PC-9 (cell line): ENCODE measurements around the gene TENM4. TPM values are rescaled to one million over a fixed set of nuclear protein-coding genes. Genes with fewer than 3 reads are reported as not detected.

ENCODE experiments used
- BruUV-seq: library from RNA; stranded (reverse); fragments of 400-500 nt; replicated peaks from 2 replicates; lab custom pipeline; 2021; lab: Mats Ljungman, UMichigan
- CTCF ChIA-PET: fragments of 300-600 bp; sonication (Branson Sonifier 250); formaldehyde crosslinking; loops from one replicate; lab custom pipeline; 2022; ENCODE audit warnings: antibody characterized with exemption; lab: Charles Lee
- POLR2A ChIA-PET: fragments of 300-600 bp; sonication (Branson Sonifier 250); formaldehyde crosslinking; loops from one replicate; lab custom pipeline; 2022; ENCODE audit warnings: antibody characterized with exemption; ENCODE audit not compliant: unreplicated experiment; lab: Charles Lee
- DNase-seq, 2 experiments: peaks; one replicate each; pipeline versions ENCODE4 v3.0.0 to v3.0.0-alpha.2; 2015 to 2022; ENCODE audit warnings: mixed read lengths in 1 of 2
- H2AFZ ChIP-seq: fragments of 200-600 bp; sonication (generic); 2 replicates; pipeline ENCODE4 v1.8.1; 2017; ENCODE audit warnings: antibody characterized with exemption
- H3F3A ChIP-seq: fragments of 200-600 bp; sonication (generic); 2 replicates; pipeline ENCODE4 v1.8.1; 2017; ENCODE audit warnings: antibody characterized with exemption, mild to moderate bottlenecking, low read depth; ENCODE audit not compliant: insufficient read depth
- H3K27ac ChIP-seq: fragments of 200-600 bp; sonication (generic); 2 replicates; pipeline ENCODE4 v1.6.1; 2016; ENCODE audit warnings: mixed run types
- H3K27me3 ChIP-seq: fragments of 200-600 bp; sonication (generic); 2 replicates; pipeline ENCODE4 v1.6.1; 2016; ENCODE audit warnings: low read depth, mixed run types; ENCODE audit not compliant: insufficient read depth
- H3K36me3 ChIP-seq: fragments of 200-600 bp; sonication (generic); 2 replicates; pipeline ENCODE4 v1.6.1; 2016; ENCODE audit warnings: low read depth, mixed run types
- H3K4me1 ChIP-seq: fragments of 200-600 bp; sonication (generic); replicated peaks from 2 replicates; pipeline ENCODE4 v1.6.1; 2016; ENCODE audit warnings: mixed run types; ENCODE audit not compliant: insufficient read depth
- H3K4me2 ChIP-seq: fragments of 200-600 bp; sonication (generic); 2 replicates; pipeline ENCODE4 v1.6.1; 2017; ENCODE audit warnings: mixed run types
- H3K4me3 ChIP-seq: fragments of 200-600 bp; sonication (generic); 2 replicates; pipeline ENCODE4 v1.6.1; 2016; ENCODE audit warnings: mixed run types
- H3K79me2 ChIP-seq: fragments of 200-600 bp; sonication (generic); 2 replicates; pipeline ENCODE4 v1.6.1; 2017; ENCODE audit warnings: low read depth, mixed run types
- H3K9me2 ChIP-seq: fragments of 200-600 bp; sonication (generic); 2 replicates; pipeline ENCODE4 v1.8.1; 2017; ENCODE audit warnings: mild to moderate bottlenecking; ENCODE audit not compliant: insufficient read depth
- H3K9me3 ChIP-seq: fragments of 200-600 bp; sonication (generic); 2 replicates; pipeline ENCODE4 v1.8.1; 2016; ENCODE audit warnings: low read depth; ENCODE audit not compliant: insufficient read depth
- H4K20me1 ChIP-seq: fragments of 200-600 bp; sonication (generic); 2 replicates; pipeline ENCODE4 v1.8.1; 2017; ENCODE audit not compliant: insufficient read depth
- CTCF ChIP-seq: fragments of 200-600 bp; sonication (generic); conservative IDR thresholded peaks from 2 replicates; pipeline ENCODE4 v1.6.1; 2017; ENCODE audit warnings: mixed run types, antibody characterized with exemption, mild to moderate bottlenecking, moderate library complexity
- EZH2 ChIP-seq: fragments of 200-600 bp; sonication (generic); IDR thresholded peaks from 2 replicates; pipeline ENCODE4 v1.8.0; 2017; ENCODE audit warnings: antibody characterized with exemption, low read depth
- intact Hi-C: fragments of 100-400 bp; cut with micrococcal nuclease; formaldehyde crosslinking; loops from one replicate; pipeline ENCODE4 v1.10.0; 2022; ENCODE audit not compliant: unreplicated experiment
- total RNA-seq: library from RNA; stranded (reverse); gene quantifications from 2 replicates; pipeline ENCODE4 v1.2.3, GENCODE V29; 2021

TENM4 gene
- total RNA-seq, 1 experiment from 2014 or later = not detected

- POLR2A ChIA-PET = no interaction called here
- no peak for DNase-seq
- Histone ChIP-seq H3K4me1 (no peaks in the 10 kb centered on the region), H3K36me3 (no peaks in the 10 kb centered on the region), H4K20me1 (no peaks in the 10 kb centered on the region), H3K9me2 (no peaks in the 10 kb centered on the region), H3K79me2 (no peaks in the 10 kb centered on the region), H3F3A (no peaks in the 10 kb centered on the region), H2AFZ (no peak overlapping the region), H3K27me3 (peaks cover 74% of the 10 kb centered on the region), H3K27ac (no peak overlapping the region), H3K4me3 (no peak overlapping the region), H3K4me2 (no peak overlapping the region), H3K9me3 (no peaks in the 10 kb centered on the region)
- TF ChIP-seq EZH2 (no peak), CTCF (no peak)
- intact Hi-C loops = no loop called here
- BruUV-seq = no TSS peak
- CTCF ChIA-PET = no interaction called here
These were observed 58.4 kb downstream of the TENM4 start for GRCh38 chr11:79382301-79383050.

- CTCF ChIA-PET = no interaction called here
These were observed 59.8 kb downstream of the TENM4 start for GRCh38 chr11:79381036-79381435.

GRCh38 chr11:79377406-79377805 lies 63.4 kb downstream of the TENM4 start:
- Histone ChIP-seq H3K9me3 (no peaks in the 10 kb centered on the region), H3K27me3 (peaks cover 80% of the 10 kb centered on the region), H3K4me1 (no peaks in the 10 kb centered on the region), H4K20me1 (no peaks in the 10 kb centered on the region), H3K79me2 (no peaks in the 10 kb centered on the region), H3K4me2 (no peak overlapping the region), H3K4me3 (no peak overlapping the region), H3F3A (no peaks in the 10 kb centered on the region), H3K9me2 (no peaks in the 10 kb centered on the region), H3K27ac (no peak overlapping the region), H3K36me3 (no peaks in the 10 kb centered on the region), H2AFZ (no peak overlapping the region)
- CTCF ChIA-PET = no interaction called here
- TF ChIP-seq CTCF (no peak), EZH2 (no peak)
- DNase-seq = no peak
- BruUV-seq = no TSS peak
- POLR2A ChIA-PET = no interaction called here
- intact Hi-C loops = no loop called here

More at GRCh38 chr11:79381036-79381435, 59.8 kb downstream of the TENM4 start:
- Histone ChIP-seq H3K27ac (no peak overlapping the region), H3K4me1 (no peaks in the 10 kb centered on the region), H3F3A (no peaks in the 10 kb centered on the region), H3K9me3 (no peaks in the 10 kb centered on the region), H3K27me3 (peaks cover 81% of the 10 kb centered on the region), H3K4me3 (no peak overlapping the region), H3K9me2 (no peaks in the 10 kb centered on the region), H3K36me3 (no peaks in the 10 kb centered on the region), H4K20me1 (no peaks in the 10 kb centered on the region), H3K79me2 (no peaks in the 10 kb centered on the region), H2AFZ (no peak overlapping the region), H3K4me2 (no peak overlapping the region)
- DNase-seq = no peak
- BruUV-seq = no TSS peak
- intact Hi-C loops = no loop called here
- POLR2A ChIA-PET = no interaction called here
- no peak for TF ChIP-seq EZH2
- TF ChIP-seq CTCF = no peak
